ENCODE data around the gene GPC2.
"Not testable (repeated sequence)": the region's sequence is repeated elsewhere in the genome, so short reads cannot be mapped to it uniquely, and the experiment has no call there.

Gene GPC2

DNA sequence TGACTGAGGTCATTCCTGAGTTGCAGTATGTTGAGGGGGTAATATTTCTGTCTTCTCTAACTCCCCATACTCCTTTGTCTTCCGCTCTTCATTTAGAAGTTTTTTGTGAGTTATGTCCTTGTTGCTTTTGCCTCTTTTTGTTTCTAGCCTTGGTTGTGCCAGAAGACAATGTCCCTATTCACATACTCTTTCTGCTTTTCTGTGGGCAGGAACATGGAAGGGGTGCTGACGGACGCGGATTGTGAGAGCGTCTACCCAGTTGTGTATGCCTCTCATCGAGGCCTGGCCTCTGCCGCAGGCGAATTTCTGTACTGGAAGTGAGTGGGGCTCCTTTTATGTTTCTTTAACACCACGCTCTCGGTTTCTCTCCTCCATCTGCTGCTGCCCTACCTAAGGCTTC lies 21.1 kb upstream of the GPC2 start:
- no peak for DNase-seq

DNA sequence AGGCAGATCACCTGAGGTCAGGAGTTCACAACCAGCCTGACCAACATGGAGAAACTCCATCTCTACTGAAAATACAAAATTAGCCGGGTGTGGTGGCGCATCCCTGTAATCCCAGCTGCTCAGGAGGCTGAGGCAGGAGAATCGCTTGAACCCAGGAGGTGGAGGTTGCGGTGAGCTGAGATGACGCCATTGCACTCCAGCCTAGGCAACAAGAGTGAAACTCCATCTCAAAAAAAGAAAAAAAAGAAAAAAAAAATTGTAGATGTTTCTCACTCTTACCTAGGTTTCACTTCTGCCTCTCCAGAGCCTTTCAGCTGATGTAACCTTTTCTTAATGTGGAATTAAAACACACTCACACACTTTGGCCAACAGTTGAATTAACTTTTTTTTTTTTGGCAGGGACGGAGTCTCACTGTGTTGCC lies 18.7 kb upstream of the GPC2 start:
- DNase-seq: not testable (repeated sequence)

DNA sequence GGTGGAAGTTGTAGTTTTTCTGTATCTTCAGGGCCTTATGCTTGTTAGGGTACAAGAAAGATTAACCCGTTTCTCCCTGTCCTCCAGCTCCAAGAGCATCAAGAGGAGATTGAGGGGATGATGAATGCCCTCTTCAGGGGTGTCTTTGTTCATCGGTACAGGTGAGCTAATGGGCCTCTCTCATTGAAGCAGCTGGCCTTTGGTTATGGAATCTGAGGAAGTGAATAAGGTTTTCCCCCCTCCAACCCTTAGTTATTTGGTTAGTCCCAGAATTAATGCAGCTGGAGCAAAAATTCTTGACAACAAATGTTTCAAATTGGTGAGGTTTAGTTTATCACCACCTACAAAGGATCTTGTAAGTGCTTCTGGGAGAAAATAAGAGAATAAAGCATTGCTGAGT lies 18.0 kb upstream of the GPC2 start:
- no peak for DNase-seq

DNA sequence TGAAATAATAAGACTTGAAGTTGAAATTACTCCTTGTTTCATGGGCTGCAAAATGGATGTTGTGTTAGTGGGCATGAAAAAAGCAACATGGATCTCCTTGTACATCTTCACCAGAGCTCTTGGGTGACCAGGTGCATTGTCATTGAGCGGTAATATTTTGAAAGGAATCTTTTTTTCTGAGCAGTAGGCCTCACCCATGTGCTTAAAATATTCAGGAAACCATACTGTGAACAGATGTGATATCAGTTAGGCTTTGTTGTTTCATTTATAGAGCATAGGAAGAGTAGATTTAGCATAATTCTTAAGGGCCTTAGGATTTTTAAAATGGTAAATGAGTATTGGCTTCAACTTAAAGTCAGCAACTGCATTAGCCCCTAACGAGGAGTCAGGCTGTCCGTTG lies 15.8 kb upstream of the GPC2 start:
- DNase-seq: no peak

DNA sequence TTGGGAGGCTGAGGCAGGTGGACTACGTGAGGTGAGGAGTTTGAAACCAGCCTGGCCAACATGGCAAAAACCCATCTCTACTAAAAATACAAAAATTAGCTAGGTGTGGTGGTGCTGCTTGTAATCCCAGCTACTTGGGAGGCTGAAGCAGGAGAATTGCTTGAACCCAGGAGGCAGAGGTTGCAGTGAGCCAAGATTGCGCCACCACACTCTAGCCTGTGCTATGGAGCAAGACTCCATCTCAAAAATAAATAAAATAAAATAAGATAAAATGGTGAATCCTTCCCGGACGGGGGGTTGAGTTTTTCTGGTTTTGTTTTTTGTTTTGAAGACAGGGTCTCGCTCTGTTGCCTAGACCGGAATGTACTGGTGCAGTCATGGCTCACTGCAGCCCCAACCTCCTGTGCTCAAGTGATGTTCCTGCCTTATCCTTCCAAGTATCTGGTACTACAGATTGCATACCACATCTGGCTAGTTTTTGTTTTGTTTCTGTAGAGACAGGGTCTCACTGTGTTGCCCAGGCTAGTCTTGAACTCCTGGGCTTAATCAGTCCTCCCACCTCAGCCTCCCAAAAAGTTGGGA lies 15.2 kb upstream of the GPC2 start:
- DNase-seq: not testable (repeated sequence)

DNA sequence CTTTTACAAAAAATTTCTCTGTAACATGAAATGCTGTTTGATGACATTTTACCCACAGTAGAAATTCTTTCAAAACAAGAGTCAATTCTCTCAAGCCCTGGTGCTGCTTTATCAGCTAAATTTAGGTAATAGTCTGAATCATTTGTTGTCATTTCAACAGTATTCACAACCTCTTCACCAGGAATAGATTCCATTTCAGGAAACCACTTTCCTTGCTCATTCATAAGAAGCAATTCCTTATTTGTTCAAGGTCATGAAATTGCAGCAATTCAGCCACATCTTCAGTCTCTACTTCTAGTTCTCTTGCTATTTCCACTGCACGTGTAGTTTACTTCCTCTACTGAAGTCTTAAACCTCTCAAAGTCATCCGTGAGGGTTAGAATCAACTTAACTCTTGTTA lies 14.6 kb upstream of the GPC2 start:
- DNase-seq: no peak

DNA sequence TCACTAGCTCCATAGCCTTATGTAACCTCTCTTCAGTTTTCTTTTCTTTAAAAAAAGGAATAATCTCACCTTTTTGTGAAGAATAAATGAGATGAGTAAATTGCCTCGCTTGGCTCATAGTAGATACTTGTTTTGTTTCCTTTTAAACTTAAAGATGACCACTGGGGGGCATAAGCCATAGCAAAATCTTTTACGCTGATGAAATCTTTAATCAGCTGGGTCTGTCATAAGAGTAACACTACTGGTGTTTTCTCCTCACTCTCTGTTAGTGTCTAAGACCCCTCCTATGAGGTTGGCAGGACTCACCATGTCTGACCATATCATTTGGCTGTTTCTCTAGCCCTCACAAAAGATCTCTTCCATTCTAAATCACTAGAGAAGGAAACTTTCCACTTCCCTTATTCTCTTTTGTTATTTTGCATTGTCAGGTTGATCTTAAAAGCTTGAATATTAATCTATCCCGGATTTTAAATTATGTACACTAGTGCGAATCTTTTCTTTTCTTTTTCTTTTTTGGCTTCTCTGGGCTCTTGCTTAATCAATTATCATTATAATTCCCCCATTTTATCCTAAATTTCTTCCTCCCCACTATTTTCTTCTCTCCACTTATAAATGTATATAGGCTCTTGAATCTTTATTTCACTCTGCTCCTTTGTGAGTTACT lies 13.0 kb upstream of the GPC2 start:
- no peak for DNase-seq

DNA sequence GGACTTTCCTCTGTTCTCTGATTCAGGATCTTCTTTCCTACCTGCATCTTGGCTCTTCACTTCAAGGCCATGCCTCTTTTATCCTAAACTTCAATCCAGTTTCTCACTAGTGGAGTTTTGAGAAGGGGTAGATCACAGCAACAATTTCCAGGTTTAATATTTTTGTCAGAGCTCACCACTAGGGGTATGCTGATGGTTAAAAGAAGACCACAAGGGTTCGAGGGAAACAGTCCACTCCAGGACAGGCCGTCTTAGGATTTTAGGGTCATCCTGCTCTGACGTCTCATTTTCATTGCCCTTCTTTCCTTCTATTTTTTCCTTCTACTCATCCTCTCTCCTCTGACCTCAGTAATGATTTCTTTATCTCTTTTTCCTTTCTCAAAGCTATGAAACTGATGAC lies 11.9 kb upstream of the GPC2 start:
- DNase-seq: no peak

DNA sequence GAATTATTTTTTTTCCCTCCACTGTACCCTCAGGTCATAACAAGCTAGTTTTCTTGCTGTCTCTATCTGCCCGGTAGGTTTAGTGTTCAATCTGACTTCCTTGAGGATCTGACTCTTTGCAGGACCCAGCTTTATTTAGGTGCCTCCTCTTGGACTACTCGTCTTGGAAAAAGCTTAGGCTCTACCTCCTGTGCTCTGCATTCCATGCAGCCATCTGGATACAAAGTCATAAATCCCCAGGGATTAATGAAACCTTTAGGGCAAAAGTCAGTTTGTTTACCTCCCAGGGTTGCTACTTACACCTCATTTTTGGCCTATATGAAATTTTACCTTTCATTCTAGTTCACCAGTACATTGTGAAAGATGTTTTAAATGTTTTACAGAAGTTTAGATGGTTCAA lies 8.5 kb upstream of the GPC2 start:
- no peak for DNase-seq

DNA sequence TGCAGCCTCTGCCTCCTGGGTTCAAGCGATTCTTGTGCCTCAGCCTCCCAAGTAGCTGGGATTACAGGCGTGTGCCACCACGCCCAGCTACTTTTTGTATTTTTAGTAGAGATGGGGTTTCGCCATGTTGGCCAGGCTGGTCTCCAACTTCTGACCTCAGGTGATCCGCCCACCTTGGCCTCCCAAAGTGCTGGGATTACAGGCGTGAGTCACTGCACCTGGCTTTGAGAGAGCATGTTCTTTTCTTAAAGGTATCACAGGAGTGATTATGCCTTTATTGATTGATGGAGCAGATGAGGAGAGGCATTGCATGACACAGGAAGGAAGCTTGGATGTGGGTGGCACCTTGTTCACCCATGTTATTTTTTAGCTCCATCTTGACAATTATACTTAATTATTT lies 5.9 kb upstream of the GPC2 start:
- not testable (repeated sequence) for DNase-seq

DNA sequence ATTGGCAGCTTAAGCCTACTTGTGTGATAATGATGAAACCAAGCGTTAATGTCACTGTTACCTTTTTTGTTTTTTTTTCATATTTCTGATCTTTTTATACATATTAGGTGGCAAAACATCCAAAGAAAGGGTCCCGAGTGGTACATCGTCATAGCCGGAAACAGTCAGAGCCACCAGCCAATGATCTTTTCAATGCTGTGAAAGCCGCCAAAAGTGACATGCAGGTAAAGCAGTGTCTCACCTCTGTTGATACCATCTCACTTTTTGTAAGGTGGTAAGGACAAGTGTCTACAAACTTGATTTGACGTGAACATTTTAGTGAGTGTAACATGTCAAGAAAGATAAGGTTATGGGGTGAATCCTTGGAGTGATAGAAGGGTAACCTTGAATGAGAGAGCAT lies 5.4 kb upstream of the GPC2 start:
- DNase-seq: not testable (repeated sequence)

DNA sequence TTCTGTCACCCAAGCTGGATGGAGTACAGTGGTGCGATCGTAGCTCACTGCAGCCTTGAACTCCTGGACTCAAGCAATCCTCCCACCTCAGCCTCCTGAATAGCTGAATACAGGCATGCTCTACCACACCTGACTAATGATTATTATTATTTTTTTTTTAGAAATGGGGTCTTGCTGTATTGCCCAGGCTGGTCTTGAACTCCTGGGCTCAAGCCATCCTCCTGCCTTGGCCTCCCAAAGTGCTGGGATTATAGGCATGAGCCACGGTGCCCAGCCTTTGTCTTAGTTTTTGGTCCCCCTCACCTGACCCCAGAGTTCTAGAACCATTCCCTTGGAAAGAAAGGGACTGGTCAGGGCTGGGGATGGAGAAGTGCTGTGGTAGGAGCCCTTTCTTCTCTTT lies 2.9 kb upstream of the GPC2 start:
- not testable (repeated sequence) for DNase-seq

DNA sequence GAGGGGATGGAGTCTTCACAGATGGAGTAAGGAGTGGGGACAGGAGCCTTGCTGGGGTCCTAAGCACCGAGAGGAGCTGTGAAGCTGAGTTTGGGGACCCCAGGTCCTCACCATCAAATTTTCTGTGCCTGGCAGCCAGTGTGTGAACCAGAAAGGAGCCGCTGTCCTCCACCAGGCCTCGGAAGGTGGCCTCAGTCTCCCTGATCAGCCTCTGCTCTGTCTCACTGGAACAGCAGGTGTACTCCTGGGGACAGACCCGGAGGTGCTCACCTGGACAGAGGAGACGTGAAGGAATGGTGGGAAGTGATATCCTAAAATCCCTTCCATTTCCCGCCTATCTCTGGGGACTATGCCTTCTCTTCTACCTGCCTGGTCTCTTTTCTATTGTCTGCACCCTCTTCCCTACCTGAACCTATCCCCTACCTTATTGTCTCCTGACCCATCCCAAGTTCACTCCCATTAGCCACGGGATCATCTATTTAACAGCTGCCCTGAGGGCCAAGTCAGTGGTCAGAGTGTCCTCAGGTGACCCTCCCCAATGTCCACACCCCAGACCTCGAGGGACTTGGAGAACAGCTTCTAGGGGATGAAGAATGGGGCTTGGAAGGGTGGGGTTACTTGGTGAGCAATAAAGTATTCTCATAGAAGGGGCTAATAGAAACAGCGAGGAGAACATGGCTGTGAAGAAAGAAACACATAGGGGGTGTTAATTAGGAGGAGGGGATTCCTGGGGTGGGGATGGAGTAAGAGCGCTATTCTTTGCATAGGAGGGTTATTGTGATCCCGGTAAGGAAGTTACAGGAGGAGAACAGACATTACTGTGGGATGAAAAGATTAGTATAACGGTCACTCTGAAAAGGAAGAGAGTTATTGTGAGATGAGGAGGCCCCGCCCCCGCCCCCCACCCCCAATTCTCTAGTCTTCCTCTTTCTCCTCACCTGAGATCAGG lies 811 bp downstream of the GPC2 start:
- DNase-seq: no peak

DNA sequence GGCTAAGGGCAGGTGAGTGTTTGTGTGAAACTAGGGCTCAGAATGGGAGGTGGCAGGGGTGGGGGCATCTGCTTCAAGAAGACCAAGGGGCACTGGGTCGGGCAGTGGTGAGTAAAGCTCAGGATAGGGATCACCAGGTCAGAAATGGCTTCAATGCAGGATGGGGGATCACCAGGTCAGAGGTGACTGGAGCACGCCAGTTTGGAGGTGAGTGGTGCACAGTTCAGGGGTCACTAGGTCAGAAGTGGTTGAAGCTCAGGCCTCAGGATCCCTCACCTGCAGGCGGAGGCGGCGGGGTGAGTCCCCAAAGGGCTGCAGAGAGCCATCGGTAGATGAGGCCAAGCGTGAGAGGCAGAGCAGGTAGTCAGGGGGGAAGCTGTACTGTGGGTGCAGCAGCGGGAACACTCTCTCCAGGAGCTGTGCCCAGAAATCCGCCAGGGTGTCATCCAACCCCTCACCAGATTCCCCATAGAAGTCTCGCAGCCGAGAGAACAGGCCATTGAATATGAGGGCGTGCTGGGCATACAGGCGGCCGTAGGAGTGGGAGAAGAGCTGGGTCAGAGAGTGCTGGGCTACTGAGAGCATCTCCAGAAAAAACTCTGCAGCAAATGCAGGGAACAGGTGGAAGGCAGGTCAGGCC lies 1.8 kb downstream of the GPC2 start:
- no peak for DNase-seq

DNA sequence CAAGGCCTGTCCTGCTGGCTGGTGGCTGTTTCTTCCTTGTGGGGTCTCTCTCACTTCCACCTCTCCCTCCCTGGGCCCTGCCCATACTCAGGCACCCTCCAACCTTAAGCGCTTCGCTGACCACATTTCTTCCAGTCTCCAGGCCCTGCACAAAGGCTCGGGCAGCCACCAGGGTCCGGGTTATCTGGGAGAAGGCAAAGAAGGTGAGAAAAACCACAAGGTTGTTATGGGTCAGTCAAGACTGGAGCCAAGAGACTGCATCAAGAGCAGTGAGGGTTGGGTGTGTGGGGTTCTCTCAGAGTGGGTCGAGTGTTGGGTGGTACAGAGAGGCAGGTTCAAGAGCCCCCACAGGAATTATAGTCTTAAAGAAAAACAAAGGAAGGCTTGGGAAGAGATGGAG lies 2.6 kb downstream of the GPC2 start:
- DNase-seq: no peak

DNA sequence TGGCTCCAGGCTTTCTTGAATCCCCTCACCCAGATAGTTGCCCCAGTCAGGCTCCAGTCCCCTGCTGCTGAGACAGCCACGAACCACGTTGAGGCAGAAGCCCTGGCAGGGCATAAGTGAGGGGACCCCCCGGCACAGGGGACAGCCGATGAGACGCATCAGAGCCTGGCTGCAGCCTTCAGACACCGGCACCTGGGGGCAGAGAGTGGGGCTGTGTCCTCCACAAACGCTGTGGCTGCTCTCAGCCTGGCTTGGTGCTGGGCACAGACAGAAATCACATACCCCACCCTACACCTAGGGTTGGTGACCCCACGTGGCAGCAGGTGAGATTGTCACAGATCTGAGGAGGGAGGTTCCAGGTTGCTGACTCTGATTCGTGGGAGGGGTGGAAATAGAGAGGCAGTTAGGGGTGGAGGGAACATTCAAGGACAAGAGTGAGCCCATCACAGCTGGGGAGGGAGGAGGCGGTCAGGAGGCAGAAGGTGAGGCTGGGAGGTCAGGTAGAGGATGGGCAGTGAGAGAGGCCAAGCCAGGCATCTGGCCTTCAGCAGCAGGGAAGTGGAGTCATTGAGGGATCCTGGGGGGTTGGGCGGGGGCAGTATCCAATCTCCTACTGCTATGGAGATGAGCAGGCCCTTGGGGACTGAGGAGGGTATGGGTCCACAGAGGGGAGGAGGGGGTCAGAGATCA lies 3.2 kb downstream of the GPC2 start:
- DNase-seq: no peak

DNA sequence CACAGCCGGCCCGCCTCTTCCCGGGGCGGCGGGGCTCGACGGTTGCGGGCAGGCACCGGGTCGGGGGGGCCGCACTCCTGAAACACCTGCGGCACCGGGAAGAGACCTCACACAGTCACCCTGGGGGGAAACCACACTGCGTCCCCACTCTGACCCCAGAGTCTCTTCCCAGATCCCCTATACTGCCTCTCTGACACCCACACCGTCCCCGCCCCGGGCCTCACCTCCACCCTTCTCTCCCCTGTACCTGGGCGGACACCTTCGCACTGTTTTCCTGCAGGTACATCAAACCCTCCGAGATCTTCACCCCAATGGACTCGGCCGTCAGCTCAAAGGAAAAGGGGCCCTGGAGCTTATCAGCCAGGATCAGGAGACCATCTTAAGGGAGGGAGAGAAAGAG lies 5.3 kb downstream of the GPC2 start:
- DNase-seq: no peak

DNA sequence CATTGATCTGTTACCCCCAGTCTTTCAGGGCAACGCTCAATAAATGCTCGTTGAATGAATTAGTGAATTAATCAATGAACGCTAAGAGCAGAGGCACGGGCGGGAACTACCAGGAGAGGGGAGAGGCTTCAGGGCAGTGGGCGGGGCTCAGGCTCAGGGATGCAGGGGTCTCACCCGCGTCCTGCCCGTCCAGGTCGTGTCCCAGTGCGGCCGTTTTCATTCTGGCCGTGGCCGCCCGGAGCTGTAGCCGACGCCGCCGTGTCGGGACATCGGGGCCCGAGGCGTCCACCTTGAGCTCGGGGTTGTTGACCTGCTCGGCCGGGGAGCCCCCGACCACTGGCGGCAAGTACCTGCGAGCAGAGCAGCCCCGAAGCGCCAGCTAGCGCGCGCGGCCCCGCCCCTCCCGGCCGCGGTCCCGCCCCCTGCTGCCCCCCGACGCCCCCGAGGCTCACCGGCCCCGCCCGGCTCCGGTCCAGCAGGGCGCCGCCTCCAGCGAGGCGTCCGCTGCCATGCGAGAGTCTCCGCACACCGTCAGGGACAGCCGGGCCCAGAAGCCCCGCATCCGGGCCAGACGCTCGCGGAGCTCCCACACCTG lies 6.0 kb downstream of the GPC2 start:
- no peak for DNase-seq

DNA sequence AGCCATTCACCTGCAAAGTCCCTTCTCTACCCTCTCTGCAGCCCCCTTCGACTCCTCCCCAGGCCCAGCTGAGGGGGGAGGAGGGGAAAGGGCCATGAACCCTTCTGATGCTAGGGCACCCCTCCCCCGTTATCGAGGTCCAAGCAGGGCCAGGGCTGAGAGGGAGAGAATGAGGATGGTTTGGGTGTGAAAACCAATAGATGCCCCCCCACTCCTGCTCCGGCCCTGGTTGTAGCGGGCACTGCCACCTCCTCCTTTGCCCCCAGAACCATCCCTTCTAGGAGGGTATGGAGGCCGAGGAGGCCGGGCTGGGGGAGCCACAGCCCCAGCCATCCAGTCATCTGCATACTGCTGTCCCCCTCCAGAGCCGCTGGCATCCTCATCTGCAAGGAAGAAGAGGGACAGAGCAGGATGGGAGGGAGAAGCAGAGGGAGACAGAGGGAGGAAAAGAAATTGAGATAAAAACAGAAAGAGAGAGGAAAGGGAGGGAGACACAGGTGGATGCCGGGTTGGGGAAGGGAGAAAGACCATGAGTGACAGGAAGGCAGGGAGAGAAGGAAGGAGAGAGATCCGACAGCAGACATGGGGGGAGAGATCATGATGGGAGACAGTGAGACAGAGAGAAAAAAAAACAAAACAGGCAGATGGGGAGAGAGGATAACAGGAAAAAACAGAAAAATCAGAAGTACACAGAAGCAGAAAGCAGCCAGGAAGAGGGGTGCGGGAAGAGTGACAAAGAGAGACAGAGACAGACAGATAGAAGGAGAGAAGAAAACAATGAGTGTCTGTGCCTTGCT lies 6.9 kb downstream of the GPC2 start:
- no peak for DNase-seq

DNA sequence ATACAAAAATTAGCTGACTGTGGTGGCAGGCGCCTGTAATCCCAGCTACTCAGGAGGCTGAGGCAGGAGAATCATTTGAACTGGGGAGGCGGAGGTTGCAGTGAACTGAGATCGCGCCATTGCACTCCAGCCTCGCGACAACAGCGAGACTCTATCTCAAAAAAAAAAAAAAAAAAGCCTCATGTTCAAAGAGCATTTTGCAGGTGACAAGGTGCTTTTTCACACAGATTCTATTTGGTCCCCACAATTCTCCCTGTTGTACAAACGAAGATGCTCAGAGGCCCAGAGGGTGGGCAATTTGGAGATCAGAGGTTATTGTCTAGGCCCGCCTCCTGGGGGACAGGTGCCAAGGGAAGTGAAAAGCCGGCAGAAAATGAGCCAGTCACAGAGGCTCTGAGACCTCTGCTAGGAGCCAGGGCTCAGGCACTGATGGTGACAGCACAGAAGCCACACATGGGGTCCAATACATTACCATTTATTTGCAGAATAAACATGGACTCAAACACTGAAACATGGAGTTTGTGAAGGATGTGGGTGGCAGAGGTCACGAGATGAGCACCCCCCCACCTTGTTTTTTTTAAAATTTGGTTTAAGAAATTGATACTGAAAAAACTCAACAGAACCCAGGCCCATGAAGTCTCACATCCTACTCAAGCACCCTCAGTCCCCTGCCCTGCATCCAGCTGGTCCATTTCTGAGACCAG lies 7.9 kb downstream of the GPC2 start:
- no peak for DNase-seq

DNA sequence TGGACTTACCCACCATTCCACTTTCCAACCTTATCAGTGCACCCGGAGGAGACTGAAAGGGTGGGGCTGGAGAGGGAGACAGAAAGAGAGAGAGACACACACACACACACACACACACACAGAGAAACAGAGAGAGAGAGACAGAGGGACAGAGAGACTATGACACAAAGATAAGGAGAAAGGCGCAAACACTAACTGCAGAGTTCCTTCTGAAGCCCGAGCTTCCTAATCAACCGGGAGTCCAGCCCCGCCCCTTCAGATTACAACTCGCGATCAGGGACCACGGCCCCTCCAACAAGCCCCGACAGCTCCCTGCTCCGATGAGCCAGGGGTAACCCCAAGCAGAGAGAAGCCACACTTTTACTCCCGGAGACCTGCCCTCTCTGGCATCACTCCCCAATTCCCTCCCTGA lies 9.3 kb downstream of the GPC2 start:
- DNase-seq: no peak

Measured in NCI-H2029 (cell line).